GM11168 (cell line): ENCODE results near the gene UBR7.
"Not testable (repeated sequence)": the region's sequence is repeated elsewhere in the genome, so short reads cannot be mapped to it uniquely, and the experiment has no call there.

ENCODE experiments used
- in situ Hi-C: fragments of 300-500 bp; cut with MboI; formaldehyde crosslinking; loops from one replicate; pipeline ENCODE4 v1.12.0; 2022; ENCODE audit warnings: low sequenced_read_pairs; ENCODE audit not compliant: unreplicated experiment

Gene UBR7, protein sequence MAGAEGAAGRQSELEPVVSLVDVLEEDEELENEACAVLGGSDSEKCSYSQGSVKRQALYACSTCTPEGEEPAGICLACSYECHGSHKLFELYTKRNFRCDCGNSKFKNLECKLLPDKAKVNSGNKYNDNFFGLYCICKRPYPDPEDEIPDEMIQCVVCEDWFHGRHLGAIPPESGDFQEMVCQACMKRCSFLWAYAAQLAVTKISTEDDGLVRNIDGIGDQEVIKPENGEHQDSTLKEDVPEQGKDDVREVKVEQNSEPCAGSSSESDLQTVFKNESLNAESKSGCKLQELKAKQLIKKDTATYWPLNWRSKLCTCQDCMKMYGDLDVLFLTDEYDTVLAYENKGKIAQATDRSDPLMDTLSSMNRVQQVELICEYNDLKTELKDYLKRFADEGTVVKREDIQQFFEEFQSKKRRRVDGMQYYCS

DNA sequence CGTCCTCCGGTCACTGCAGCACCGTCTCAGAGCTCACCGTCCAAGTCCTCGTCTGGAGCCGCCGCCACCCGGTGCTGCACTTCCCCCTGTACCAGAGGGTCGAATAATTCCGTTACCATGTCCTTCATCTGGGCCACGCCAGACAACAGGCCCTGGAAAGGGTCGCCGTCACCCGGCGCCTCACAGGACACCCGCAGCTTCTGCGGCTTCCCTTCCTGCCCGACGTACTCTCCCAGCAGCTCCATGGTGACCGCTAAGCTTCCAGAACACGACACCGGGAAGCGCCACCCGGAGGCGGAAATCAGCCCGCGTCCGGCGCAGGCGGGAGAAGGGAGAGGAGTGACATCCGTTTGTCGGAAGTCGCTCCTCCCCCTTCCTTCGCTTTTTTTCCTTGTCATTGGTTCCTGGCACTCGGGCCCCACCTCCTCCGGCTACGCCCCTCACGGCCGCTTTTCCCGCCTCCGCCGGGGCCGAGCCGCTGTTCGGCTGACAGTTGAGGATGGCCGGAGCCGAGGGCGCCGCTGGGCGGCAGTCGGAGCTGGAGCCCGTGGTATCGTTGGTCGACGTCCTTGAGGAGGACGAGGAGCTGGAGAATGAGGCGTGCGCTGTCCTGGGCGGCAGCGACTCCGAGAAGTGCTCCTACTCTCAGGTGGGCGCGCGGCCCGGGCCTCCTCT is at the start of gene UBR7, which contains the start of gene GON7:
Gene UBR7, plus strand, starts transcription at position 464 of the 675 bp plus-strand sequence. Its CDS starts 36 bp downstream, at position 500.
Gene GON7, minus strand, starts transcription at position 273 of the 675 bp plus-strand sequence. Its CDS starts 28 bp downstream, at position 245.
- in situ Hi-C loops = no loop called here

DNA sequence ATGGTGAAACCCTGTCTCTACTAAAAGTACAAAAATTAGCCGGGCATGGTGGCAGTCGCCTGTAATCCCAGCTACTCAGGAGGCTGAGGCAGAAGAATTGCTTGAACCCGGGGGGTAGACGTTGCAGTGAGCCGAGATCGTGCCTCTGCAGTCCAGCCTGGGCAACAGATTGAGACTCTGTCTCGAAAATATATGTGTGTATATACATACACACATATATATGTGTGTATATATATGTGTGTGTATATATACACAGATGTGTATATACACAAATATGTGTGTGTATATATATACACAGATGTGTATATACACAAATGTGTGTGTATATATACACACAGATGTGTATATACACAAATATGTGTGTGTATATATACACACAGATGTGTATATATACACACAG is 48.7 kb upstream of the UBR7 start:
- in situ Hi-C loops = not testable (repeated sequence)

DNA sequence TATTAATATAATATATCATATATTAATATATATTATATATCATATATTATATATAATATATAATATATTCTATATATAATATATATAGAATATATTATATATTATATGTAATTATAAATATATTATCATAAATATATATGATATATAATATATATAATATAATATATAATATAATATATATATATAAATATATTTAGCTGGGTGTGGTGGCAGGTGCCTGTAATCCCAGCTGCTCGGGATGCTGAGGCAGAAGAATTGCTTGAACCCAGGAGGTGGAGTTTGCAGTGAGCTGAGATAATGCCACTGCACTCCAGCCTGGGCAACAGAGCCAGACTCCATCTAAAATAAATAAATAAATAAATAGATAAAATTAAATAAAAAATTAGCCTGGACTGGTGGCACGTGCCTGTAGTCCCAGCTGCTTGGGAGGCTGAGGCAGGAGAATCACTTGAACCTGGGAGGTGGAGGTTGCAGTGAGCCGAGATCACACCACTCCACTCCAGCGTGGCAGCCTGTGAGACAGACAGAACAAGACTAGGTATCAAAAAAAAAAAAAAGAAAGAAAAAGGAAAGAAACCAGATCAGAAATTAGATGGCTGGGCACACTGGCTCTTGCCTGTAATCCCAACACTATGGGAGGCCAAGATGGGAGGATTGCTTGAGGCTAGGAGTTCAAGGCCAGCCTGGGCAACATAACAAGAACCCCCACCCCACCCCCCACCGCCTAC is 47.3 kb upstream of the UBR7 start:
- in situ Hi-C loops = not testable (repeated sequence)

DNA sequence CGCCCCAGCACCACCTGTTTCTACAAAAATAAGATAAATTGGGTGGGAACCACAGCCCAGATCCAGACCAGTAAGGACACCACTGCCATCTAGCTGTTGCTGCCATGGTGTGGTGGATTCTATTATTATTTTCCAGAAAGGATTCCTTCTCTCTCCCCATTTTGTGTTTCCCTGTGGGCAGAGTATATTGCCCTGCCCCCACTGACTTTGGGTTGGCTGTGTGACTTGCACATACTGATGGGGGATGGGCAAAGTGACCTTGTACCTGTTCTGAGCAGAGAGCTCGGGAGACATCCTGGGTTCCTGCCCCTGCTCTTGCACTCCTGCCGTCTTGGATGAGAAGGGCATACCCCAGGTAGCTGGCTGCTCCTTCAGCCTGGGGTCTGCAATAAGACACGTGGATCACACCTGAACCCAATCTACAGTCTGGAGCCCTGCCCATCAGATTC is 46.7 kb upstream of the UBR7 start:
- in situ Hi-C loops = no loop called here

DNA sequence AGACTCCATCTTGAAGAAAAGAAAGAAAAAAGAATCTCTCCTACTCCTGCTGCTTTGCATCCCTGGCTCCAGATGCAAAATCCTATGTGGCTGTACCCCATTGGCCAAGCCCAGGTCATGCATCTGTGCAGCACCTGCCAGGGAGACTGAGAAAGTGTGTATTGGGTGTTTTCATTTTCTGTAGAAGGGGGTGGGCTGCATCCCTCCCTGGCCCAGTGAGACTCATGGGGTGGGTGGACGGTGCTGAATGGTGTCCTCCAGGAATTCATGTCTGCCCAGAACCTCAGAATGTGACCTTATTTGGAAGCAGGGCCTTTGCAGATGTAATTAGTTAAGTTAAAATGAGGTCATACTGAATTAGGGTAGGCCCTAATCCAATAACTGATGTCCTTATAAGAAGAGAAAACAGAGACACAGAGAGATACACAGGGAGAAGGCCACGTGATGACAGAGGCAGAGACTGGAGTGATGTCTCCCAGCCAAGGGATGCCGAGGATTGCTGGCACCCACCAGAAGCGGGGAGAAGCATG is 45.6 kb upstream of the UBR7 start:
- in situ Hi-C loops = no loop called here

DNA sequence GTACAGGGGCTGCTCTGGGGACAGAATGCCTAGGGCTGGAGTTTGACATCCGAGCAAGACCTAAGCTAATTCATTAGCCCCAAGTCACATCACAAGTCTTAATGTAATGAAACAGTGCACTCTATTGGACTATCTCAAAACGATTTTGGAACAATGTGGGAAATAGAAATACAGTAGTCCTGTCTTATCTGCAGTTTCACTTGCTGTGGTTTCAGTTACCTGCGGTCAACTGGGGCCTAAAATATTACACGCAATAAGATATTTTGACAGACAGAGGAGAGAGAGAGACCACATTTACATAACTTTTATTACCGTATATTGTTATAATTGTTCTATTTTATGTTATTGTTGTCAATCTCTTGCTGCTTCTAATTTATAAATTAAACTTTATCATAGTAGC is 43.5 kb upstream of the UBR7 start:
- in situ Hi-C loops = no loop called here

DNA sequence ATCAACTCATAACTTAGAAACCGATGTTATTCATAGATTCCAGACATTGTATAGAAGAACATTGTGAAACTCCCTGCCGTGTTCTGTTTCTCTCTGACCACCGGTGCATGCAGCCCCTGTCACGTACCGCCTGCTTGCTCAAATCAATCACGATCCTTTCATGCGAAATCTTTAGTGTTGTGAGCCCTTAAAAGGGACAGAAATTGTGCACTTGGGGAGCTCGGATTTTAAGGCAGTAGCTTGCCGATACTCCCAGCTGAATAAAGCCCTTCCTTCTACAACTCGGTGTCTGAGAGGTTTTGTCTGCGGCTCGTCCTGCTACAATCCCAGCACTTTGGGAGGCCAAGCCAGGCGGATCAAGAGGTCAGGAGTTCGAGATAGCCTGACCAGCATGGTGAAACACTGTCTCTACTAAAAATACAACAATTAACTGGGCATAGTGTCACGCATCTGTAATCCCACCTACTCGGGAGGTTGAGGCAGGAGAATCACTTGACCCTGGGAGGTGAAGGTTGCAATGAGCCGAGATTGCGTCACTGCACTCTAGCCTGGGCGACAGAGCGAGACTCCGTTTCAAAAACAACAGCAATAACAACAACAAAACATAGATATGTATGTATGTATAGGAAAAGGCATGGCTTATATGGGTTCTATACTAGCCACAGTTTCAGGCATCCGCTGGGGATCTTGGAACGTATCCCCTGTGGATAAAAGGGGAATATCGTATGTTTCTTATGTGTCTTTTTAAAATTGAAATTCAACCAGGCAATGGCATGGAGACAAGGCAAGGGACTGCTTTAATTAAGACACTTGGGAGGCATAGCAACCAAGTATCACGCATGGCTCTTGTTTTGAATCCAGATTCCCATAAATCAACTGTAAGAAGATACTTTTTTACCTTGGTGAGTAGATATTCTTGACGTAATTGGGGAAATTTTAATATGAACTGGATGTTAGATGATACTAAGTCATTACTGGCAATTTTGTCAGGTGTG is 41.5 kb upstream of the UBR7 start:
- in situ Hi-C loops = not testable (repeated sequence)

DNA sequence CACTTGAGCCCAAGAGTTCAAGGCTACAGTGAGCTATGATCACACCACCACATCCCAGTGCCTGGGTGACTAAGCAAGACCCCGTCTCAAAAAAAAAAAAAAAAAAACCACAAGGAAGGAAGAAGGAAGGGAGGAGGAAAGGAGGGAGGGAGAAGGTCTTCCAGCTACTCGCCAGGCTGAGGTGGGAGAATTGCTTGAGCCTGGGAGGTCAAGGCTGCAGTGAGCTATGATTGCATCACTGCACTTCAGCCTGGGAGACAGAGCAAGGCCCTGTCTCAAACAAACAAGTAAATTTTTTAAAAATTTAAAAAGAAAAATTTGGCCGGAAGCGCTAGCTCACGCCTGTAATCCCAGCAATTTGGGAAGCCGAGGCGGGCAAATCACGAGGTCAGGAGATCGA is 38.4 kb upstream of the UBR7 start:
- in situ Hi-C loops = not testable (repeated sequence)

DNA sequence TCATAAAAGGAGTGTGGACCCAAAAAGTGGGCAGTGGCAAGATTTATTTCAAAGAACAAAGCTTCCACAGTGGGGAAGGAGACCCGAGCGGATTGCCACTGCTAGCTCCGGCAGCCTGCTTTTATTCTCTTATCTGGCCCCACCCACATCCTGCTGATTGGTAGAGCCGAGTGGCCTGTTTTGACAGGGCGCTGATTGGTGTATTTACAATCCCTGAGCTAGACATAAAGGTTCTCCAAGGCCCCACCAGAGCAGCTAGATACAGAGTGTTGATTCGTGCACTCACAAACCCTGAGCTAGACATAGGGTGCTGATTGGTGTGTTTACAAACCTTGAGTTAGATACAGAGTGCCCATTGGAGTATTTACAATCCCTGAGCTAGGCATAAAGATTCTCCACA is 37.4 kb upstream of the UBR7 start:
- in situ Hi-C loops = not testable (repeated sequence)

DNA sequence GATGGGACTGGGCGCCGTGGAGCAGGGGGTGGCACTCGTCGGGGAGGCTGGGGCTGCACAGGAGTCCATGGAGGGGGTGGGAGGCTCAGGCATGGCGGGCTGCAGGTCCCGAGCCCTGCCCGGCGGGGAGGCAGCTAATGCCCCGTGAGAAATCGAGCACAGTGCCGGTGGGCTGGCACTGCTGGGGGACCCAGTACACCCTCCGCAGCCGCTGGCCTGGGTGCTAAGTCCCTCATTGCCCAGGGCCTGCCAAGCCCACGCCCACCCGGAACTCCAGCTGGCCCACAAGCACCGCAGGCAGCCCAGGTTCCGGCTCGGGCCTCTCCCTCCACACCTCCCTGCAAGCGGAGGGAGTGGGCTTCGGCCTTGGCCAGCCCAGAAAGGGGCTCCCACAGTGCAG is 36.9 kb upstream of the UBR7 start:
- in situ Hi-C loops = not testable (repeated sequence)

DNA sequence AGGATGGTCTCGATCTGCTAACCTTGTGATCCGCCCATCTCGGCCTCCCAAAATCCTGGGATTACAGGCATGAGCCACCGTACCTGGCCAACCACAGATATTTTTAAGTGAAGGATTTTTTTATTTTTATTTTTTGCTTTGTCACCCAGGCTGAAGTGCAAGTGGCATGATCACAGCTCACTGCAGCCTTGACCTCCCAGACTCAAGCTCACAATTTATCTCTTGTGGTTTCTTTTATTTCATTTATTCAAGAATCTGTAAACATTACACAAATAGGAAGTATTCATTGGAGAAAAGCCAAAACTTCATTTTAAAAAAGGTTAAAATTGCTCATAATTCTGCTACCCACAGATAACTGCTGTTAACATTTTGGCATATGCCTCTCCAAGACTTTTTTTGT is 35.7 kb upstream of the UBR7 start:
- in situ Hi-C loops = no loop called here

DNA sequence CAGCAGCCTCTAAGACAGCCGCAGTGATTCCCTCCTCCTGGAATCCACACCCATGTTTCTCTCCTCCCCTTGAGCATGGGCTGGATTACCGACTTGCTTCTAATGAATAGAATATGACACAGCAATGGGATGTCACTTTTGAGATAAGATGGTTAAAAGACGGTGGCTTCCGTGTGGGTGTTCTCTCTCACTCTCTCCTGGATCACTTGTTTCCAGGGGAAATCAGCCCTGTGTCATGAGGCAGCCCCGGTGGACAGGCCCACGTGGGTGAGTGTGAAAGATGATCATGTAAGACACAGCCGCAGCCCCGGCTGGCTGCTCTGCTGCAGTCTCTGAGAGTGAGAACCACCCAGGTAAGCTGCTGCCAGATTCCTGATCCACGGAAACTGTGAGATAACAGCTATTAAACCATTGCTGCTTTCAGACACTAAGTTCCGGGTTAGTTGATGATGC is 33.1 kb upstream of the UBR7 start:
- in situ Hi-C loops = no loop called here

DNA sequence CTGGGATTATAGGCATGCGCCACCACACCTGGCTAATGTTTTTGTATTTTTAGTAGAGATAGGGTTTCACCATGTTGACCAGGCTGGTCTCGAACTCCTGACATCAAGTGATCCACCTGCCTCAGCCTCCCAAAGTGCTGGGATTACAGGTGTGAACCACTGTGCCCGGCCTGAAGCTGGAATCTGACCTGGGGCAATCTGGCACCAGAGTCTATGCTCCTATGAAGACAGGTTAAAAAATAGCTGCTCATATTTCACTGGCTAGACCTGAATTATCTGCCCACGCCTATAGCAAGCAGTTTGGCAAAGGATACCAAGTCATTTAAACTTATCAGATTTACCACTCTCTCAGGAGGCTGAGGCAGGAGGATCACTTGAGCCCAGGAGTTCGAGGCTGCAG is 32.3 kb upstream of the UBR7 start:
- in situ Hi-C loops = not testable (repeated sequence)

DNA sequence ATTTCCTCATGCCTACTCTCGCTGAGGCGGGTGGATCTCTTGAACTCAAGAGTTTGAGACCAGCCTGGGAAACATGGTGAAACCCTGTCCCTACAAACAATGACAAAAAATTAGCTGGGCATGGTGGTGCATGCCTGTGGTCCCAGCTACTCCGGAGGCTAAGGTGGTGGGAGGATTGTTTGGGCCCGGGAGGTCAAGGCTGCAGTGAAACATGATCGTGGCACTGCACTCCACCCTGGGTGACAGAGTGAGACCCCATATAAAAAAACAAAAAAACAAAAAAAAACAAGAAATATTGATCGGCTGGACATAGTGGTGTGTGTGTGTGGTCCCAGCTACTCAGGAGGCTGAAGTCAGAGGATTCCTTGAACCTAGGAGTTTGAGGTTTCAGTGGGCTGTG is 31.6 kb upstream of the UBR7 start:
- in situ Hi-C loops = no loop called here

DNA sequence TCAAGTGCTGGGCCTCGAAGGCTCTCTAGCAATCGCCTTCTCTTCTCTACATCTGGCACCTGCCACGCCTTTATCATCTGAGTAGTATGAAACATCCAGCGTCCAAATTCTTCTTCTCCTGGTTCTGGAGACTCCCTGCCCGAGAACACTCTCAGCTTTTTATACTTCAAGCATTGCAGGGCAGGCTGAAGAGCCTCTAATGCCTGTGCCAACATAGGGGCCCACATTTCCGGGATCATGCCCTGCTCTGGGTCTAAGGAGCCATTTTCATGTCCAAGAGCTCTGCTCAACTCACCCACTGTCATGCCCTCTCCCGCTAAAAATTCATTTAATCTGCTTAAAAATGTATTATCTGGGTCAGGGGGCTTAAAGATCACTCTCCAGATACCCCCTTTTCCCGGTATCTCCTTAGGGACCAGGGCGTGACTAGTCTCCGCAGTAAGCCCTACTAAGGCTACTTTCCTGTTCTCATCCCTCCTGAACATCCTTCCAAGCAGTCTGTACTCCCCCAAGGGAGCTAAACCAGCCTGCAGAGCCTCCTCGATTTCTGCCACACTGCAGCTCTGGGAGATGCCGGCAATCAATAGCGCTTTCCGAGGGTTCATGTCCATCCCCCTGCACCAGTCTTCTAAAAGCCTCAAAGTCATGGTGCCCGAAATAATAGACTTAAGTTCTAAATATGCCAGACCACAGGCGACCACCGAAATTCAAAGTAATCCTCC is 23.3 kb upstream of the UBR7 start:
- in situ Hi-C loops = no loop called here

DNA sequence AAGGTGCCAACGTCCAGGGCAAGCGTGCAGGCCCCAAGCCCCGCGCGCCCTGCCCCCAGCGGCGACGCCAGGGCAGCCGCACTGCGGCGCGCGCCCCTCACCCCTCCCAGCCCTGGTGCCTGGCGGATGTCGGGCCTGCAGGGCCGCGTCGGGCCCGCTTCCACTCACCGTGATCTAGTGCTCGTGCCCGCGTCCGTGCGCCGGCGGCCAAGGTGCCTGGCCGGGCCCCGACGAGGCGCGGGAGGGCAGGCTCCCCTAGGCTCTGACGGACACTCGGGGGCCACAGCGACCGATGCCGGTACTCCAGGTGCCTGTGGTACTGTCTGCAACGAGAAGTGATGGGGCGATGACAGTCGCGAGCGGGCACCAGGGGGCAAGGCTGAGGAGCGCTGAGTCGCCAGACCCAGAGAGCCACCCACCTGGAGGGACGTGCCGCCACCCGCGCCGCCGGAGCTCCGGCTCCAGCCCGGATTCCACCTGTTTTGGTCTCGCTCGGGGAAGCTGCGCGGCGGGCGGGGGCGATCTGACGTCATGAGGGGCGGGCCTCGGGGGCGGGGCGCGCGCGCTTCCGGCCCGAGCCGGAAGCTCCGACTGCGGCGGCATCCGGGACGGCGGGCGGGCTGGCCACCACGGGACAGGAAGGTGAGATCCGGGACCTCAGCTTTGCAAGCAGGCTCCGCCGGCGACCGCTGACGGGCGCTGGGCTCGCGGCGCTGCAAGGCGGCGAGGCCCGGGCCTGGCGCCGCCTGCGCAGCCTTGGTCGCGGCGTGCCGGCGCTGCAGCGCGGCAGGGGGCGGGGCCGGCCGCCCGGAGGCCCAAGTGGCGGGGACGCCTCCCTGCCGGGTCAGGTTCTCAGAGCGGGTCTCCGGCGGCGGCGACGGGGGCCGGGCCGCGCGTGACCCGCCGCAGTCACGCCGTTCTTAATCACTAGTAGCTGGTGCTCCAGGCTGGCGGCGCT is 22.4 kb upstream of the UBR7 start, which contains the start of the genes LYSET and MOAP1:
Gene LYSET, plus strand, starts transcription at position 927 of the 958 bp plus-strand sequence. CDS start 89 bp downstream, outside the sequence.
Gene MOAP1, minus strand, starts transcription at position 507 of the 958 bp plus-strand sequence. CDS start 655 bp downstream, outside the sequence.
- in situ Hi-C loops = no loop called here

DNA sequence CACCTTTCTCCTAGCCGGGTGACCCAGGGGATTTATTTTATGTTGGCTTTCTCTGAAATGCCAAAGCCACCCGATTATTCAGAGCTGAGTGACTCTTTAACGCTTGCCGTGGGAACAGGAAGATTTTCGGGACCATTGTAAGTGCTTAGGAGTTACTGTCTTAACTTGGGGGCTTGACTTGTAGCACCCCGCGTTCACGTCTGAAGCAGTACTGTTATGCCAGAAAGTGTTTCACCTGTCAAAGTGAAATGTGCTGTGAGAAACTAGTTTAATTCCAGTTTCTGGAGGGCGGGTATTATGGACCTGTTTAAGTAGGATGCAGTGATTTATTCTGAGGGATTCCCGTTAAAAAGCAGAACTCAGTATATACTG is 21.7 kb upstream of the UBR7 start:
- in situ Hi-C loops = no loop called here
